GM19455 (cell line): ENCODE data around the gene PIAS2.
"Not testable (repeated sequence)": the region's sequence is repeated elsewhere in the genome, so short reads cannot be mapped to it uniquely, and the experiment has no call there.

Experiments used
- ATAC-seq: cut with Tn5 transposase; IDR thresholded peaks from one replicate; pipeline ENCODE4 v1.9.1; 2021; ENCODE audit not compliant: unreplicated experiment

The PIAS2 gene

DNA sequence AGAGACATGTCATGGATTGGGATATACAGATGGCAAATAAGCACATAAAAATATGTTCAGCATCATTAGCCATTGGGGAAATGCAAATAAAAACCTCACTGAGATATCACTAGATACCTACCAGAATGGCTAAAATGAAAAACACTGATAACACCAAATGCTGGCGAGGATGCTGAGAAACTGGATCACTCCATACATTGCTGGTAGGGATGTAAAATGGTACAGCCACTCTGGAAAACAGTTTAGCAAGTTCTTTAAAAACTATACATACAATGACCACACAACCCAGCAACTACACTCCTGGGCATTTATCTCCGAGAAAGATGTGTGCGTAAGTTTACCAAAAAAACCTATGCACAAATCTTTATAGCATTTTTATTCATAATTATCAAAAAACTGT lies 13.9 kb downstream of the PIAS2 start:
- ATAC-seq: no peak

DNA sequence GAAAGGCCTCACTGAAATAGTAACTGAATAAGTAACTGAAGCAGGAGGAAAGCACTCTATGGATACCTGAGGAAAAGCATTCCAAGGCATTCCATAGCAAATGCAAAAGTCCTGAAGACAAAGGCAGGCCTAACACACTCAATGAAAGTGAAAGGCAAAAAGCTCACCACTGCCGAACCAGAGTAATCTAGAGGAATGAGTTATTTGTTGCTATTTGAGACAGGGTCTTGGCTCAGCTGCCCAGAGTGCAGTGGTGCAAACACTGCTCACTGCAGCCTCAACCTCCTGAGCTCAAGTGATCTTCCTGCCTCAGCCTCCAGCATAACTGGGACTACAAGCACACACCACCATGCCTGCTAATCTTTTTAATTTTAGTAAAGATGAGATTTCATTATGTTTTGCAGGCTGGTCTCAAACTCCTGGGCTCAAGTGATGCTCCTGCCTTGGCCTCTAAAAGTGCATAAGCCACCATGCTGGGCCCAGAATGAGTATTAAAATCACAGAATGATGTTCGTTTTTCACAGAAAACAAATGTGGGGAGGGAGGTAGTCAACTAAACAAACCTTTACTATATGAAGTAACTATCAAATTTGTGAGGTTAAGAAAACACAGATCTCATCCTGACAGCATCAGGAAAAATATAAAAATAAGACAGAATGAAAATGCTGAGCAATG lies 17.9 kb downstream of the PIAS2 start:
- peak; percentile 83 for ATAC-seq

GRCh38 chr18:46894124-46894523 lies 23.2 kb downstream of the PIAS2 start:
- ATAC-seq: no peak

GRCh38 chr18:46893360-46893759 lies 23.9 kb downstream of the PIAS2 start:
- ATAC-seq: no peak

DNA sequence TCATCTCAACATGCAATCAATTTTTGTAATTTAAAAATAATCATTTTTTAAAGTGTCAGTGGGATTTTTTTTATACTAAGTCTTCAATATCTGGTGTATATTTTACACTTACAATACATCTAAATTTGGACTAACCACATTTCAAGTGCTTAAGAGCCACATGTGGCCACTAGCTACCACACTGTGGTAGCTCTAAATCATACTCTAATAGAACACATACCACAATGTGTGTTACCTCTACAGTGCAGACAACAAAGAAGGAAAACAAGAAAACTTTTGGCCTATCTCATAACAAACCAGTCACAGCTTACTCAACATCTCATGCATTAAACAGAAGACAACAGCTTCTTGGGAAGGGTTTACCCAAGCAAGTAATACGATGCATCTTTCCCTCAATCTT lies 24.5 kb downstream of the PIAS2 start:
- ATAC-seq: peak; percentile 64

GRCh38 chr18:46891742-46892214 lies 25.5 kb downstream of the PIAS2 start:
- ATAC-seq: peak; percentile 72

DNA sequence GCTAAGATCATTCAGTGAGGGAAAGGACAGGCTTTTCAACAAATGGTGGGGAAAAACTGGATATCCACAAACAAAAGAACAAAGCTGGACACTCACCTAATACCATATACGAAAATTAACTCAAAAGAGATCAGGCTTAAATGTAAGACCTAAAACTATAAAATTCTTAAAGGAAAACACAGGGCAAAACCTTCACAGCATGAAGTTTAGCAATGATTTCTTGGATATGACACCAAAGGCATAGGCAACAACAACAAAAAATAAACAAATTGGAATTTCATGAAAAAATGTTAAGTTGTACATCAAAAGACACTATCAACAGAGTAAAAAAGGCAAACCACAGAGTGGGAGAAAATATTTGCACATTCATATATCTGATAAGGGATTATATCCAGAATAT lies 28.3 kb downstream of the PIAS2 start:
- ATAC-seq: no peak

GRCh38 chr18:46886893-46887292 lies 30.4 kb downstream of the PIAS2 start:
- ATAC-seq: no peak

DNA sequence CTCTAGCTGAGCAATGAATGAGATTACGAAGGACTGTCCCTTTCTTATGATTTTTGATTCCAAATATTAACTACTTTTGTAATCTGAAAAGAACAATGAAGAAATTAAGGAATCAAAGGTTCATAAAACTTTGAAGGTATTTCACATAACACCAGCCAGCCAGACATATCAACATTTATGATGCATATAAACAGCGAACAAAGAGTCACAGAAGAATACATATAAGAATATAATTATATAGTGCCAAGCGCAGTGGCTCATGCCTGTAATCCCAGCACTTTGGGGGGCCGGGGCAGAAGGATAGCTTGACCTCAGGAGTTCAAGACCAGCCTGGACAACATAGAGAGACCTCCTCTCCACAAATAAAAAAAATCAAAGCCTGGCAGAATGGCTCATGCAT lies 34.1 kb downstream of the PIAS2 start:
- no peak for ATAC-seq

DNA sequence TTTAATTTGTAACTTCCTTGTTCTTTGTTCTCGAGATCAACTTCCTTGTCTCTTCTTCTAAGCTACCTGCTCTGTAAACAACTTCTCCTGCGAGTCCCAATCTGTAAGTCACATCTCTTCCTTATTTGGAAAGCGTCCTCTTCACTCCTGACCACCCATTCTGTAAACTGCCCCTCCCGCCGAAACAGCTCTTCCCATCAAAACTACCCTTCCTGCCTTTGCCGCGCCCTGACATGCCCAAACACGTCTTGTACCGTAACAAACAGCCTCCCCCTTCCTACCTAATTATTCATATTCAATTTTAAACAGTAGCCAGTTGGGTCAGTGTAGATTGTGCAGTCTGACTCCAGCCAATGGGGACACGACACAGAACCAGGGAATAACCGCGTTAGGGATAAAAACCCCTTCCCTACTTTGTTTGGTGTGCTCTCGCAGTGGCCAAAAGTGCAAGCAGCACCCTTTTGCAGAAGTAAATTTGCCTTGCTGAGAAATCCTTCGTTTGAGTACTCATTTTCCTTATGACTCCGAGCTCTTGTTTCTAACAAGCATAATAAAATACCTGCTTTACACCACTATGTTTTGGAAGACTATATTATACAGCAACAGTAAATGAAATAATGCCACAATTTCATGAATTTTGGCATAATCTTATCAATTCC lies 39.8 kb downstream of the PIAS2 start:
- ATAC-seq: no peak

- no peak for ATAC-seq
These were observed 49.0 kb downstream of the PIAS2 start for GRCh38 chr18:46868169-46868921.

- no peak for ATAC-seq
These were observed 49.8 kb downstream of the PIAS2 start for GRCh38 chr18:46867367-46868143.

DNA sequence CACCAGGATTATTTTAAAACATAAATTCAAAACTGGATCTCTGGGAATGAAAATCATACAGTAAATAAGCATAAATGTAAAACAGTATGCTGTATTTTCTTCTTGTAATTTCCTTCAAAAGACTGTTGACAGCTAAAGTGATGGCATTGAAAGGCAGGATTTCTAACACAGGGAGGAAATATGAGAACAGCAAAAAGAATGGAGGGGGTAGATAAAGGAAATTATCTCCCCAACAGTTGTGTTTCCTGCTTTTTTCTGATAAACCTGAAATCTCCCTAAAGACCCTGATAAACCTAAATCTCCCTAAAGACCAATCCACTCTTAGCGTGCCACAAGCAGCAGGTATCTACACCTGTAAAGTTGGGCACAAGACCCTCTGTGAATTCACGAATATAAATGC lies 50.8 kb downstream of the PIAS2 start:
- no peak for ATAC-seq

- not testable (repeated sequence) for ATAC-seq
These were observed 52.1 kb downstream of the PIAS2 start for GRCh38 chr18:46865245-46865644.

- no peak for ATAC-seq
These were observed 57.5 kb downstream of the PIAS2 start for GRCh38 chr18:46859855-46860254.

DNA sequence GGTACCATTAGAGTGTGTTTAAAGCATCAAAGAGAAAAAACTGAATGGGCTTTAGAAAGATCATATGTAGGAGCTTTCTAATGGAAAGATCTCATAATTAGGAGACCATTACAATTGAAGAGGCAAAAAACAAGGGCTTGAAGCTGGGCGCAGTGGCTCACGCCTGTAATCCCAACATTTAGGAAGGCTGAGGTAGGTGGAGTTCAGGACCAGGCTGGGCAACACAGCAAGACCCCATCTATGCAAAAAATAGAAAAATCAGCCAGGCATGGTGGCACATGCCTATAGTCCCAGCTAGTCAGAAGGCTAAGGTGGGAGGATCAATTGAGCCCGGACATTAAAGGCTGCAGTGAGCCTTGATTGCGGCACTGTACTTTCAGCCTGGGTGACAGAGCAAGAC lies 59.0 kb downstream of the PIAS2 start:
- no peak for ATAC-seq

- no peak for ATAC-seq
These were observed 60.3 kb downstream of the PIAS2 start for GRCh38 chr18:46856973-46857372.

DNA sequence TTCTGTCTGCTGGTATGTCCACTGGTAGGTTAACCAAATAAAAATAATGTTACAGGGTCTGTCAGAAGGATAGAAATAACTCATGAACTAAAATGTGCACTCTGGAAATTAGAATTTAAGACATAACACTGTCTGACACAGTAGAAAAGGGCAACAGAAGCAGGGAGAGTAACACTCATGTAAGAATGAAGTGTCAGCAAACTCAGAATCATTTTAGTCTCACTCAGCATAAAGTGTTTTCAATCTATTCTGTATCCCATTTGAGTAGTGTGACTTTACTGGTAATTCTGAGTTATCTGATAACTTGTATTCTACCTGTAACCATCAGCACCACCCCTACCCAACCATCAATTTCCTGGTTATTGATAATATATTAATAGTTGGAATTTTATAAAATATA lies 68.3 kb downstream of the PIAS2 start:
- no peak for ATAC-seq

GRCh38 chr18:46843372-46843771 lies 73.9 kb downstream of the PIAS2 start:
- no peak for ATAC-seq

DNA sequence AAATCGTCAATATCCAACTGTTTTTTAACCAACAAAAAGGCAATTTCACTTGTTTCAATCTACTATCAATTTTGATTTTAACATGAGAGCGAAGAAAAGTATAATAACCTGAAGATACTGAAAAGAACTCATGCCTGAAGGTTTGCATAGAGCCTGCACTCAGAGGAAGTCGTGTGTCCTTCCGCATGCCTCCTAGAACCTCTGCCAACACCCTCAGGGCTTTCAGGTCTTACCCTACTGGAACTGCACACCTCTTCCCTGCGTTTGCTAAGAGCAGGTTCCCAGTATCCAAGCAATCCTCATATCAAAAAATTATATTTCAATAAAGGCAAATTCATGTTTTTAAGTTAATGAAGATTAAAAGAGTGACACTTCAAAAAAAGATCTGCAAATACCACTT lies 74.7 kb downstream of the PIAS2 start:
- ATAC-seq: no peak

- no peak for ATAC-seq
These were observed 83.4 kb downstream of the PIAS2 start for GRCh38 chr18:46833899-46834298.
